Measurements from ENCODE around the gene LCN12. TPM values are rescaled to one million over a fixed set of nuclear protein-coding genes. Genes with fewer than 3 reads are reported as not detected.

LCN12 gene
- total and polyA plus RNA-seq, 2 donors from 2014 or later = 35.5 to 42.9 TPM

GRCh38 chr9:136917902-136918301, 34.2 kb upstream of the LCN12 start:
- no peak overlapping the region for H3K27ac ChIP-seq (ENCODE audit: low read depth in 2 of 2, low read length in 2 of 2)
- no peaks in the 10 kb centered on the region for H3K9me3 ChIP-seq (ENCODE audit: control insufficient read depth in 2 of 3, insufficient read depth in 1 of 3, low read length in 3 of 3)
- FAIRE-seq (no peak), DNase-seq (no peak)
- no peaks in the 10 kb centered on the region for H3K27me3 ChIP-seq (ENCODE audit: control insufficient read depth, insufficient read depth, low read length)
- H3K4me1 ChIP-seq (ENCODE audit: control insufficient read depth in 2 of 3, insufficient read depth in 2 of 3, low read depth in 1 of 3, low read length in 3 of 3) = no peaks in the 10 kb centered on the region
- intact Hi-C loops (cut with DNase I) = no loop called here
- no peak for TF ChIP-seq CTCF (IDR thresholded peaks at IDR 0.05; ENCODE audit: borderline replicate concordance, extremely low read depth, insufficient read depth)
- H3K9ac ChIP-seq (ENCODE audit: low read length in 3 of 3) = no peak overlapping the region
- H3K36me3 ChIP-seq (ENCODE audit: control insufficient read depth in 2 of 3, insufficient read depth in 3 of 3, low read length in 3 of 3) = peaks cover 0 to 16% (median 6%) of the 10 kb centered on the region in 3 donors
- H3K4me3 ChIP-seq (ENCODE audit: low read length in 3 of 3) = no peak overlapping the region

- no peak for DNase-seq
- H3K9me3 ChIP-seq (ENCODE audit: control insufficient read depth in 2 of 3, insufficient read depth in 1 of 3, low read length in 3 of 3) = no peaks in the 10 kb centered on the region
- H3K36me3 ChIP-seq (ENCODE audit: control insufficient read depth in 2 of 3, insufficient read depth in 3 of 3, low read length in 3 of 3) = peaks cover 0 to 15% (median 5%) of the 10 kb centered on the region in 3 donors
- H3K4me1 ChIP-seq (ENCODE audit: control insufficient read depth in 2 of 3, insufficient read depth in 2 of 3, low read depth in 1 of 3, low read length in 3 of 3) = no peaks in the 10 kb centered on the region
- intact Hi-C loops (cut with DNase I) = no loop called here
- H3K4me3 ChIP-seq (ENCODE audit: low read length in 3 of 3) = no peak overlapping the region
- H3K27ac ChIP-seq (ENCODE audit: low read depth in 2 of 2, low read length in 2 of 2) = no peak overlapping the region
- no peak overlapping the region for H3K9ac ChIP-seq (ENCODE audit: low read length in 3 of 3)
- TF ChIP-seq CTCF (IDR thresholded peaks at IDR 0.05; ENCODE audit: borderline replicate concordance, extremely low read depth, insufficient read depth) = no peak
- FAIRE-seq = no peak
- no peaks in the 10 kb centered on the region for H3K27me3 ChIP-seq (ENCODE audit: control insufficient read depth, insufficient read depth, low read length)
Measured at GRCh38 chr9:136920069-136920468, 32.0 kb upstream of the LCN12 start.

GRCh38 chr9:136920734-136921231, 31.3 kb upstream of the LCN12 start:
- intact Hi-C loops (cut with DNase I) = no loop called here
- peaks cover 0 to 13% (median 0%) of the 10 kb centered on the region in 3 donors for H3K36me3 ChIP-seq (ENCODE audit: control insufficient read depth in 2 of 3, insufficient read depth in 3 of 3, low read length in 3 of 3)
- no peak for FAIRE-seq

More at GRCh38 chr9:136920734-136921231, 31.3 kb upstream of the LCN12 start:
- no peak for TF ChIP-seq CTCF (IDR thresholded peaks at IDR 0.05; ENCODE audit: borderline replicate concordance, extremely low read depth, insufficient read depth)
- Histone ChIP-seq H3K9ac (ENCODE audit: low read length in 3 of 3) (no peak overlapping the region), H3K4me3 (ENCODE audit: low read length in 3 of 3) (no peak overlapping the region), H3K4me1 (ENCODE audit: control insufficient read depth in 2 of 3, insufficient read depth in 2 of 3, low read depth in 1 of 3, low read length in 3 of 3) (no peaks in the 10 kb centered on the region), H3K9me3 (ENCODE audit: control insufficient read depth in 2 of 3, insufficient read depth in 1 of 3, low read length in 3 of 3) (no peaks in the 10 kb centered on the region), H3K27ac (ENCODE audit: low read depth in 2 of 2, low read length in 2 of 2) (no peak overlapping the region), H3K27me3 (ENCODE audit: control insufficient read depth, insufficient read depth, low read length) (no peaks in the 10 kb centered on the region)
- no peak for DNase-seq

Data from kidney (tissue), 14 donors.